K562 (cell line): ENCODE data around the gene ATL2. TPM values are rescaled to one million over a fixed set of nuclear protein-coding genes. Genes with fewer than 3 reads are reported as not detected.

Experiments
- ATAC-seq: fragments of 200-7000 bp; cut with Tn5 transposase; 3 replicates; pipeline ENCODE4 v1.9.1; 2020; ENCODE audit warnings: moderate library complexity
- BruUV-seq: library from RNA; stranded (reverse); fragments of 400-500 nt; replicated peaks from 2 replicates; lab custom pipeline; 2021; lab: Mats Ljungman, UMichigan
- CTCF ChIA-PET: fragments of 300-600 bp; formaldehyde crosslinking; extraction: SDS; loops from one replicate; lab custom pipeline; 2021; ENCODE audit warnings: low intra/inter-chr PET ratio; lab: Yijun Ruan, JAX
- POLR2A ChIA-PET: fragments of 300-600, 350-650 bp; sonication (Branson Sonifier 250); formaldehyde crosslinking; extraction: SDS; loops from one replicate; lab custom pipeline; 2021; ENCODE audit warnings: antibody characterized with exemption, inconsistent platforms; lab: Yijun Ruan, JAX
- DNase-seq, 4 experiments: peaks; one replicate each; pipeline versions ENCODE4 v3.0.0 to v3.0.0-alpha.2; 2011 to 2018; ENCODE audit warnings: low spot score in 3 of 4, mixed read lengths in 3 of 4; ENCODE audit errors: extremely low read depth in 1 of 4
- FAIRE-seq: peaks from 2 replicates; lab custom pipeline; 2011; peaks lifted over from hg19 to GRCh38; lab: Jason Lieb, UNC
- H2AFZ ChIP-seq: 2 replicates; pipeline ENCODE4 v1.6.0; 2011; ENCODE audit warnings: low read depth, low read length, control low read depth, inconsistent platforms
- H3K27ac ChIP-seq: fragments of 200-600 bp; 3 replicates; pipeline ENCODE4 v1.8.0; 2011; ENCODE audit warnings: low read depth, mild to moderate bottlenecking, control low read depth, inconsistent platforms, low read length, moderate library complexity, mixed read lengths; ENCODE audit errors: extremely low read depth
- H3K27me3 ChIP-seq, 2 experiments: fragments of 300-600 bp in 1 of 2; 2 replicates in 1 of 2; 3 replicates in 1 of 2; pipeline versions ENCODE4 v1.6.0 to v1.8.0; 2011; ENCODE audit warnings: inconsistent platforms in 2 of 2, low read length in 2 of 2, mild to moderate bottlenecking in 1 of 2, mixed read lengths in 1 of 2, moderate library complexity in 1 of 2; ENCODE audit not compliant: control insufficient read depth in 2 of 2, insufficient read depth in 2 of 2
- H3K36me3 ChIP-seq: fragments of 300-600 bp; 3 replicates; pipeline ENCODE4 v1.8.0; 2011; ENCODE audit warnings: mild to moderate bottlenecking, low read length, inconsistent platforms; ENCODE audit not compliant: control insufficient read depth, insufficient read depth
- H3K4me1 ChIP-seq, 2 experiments: fragments of 200-600 bp in 1 of 2; replicated peaks in 1 of 2; 2 replicates in 1 of 2; 3 replicates in 1 of 2; pipeline versions ENCODE4 v1.5.1 to v1.8.0; 2011; ENCODE audit warnings: inconsistent platforms in 2 of 2, low read length in 2 of 2, mild to moderate bottlenecking in 1 of 2, mixed read lengths in 1 of 2, moderate library complexity in 1 of 2; ENCODE audit not compliant: control insufficient read depth in 2 of 2, insufficient read depth in 2 of 2
- H3K4me2 ChIP-seq: 2 replicates; pipeline ENCODE4 v1.6.1; 2011; ENCODE audit warnings: low read length, control low read depth, inconsistent platforms, mixed read lengths; ENCODE audit not compliant: insufficient read depth
- H3K4me3 ChIP-seq: fragments of 200-600 bp; sonication (generic), shearing (Covaris generic); 2 replicates; pipeline ENCODE4 v1.5.1; 2016; ENCODE audit warnings: control low read depth, inconsistent platforms
- H3K79me2 ChIP-seq: fragments of 200-600 bp; 3 replicates; pipeline ENCODE4 v1.8.0; 2011; ENCODE audit warnings: low read length, inconsistent platforms; ENCODE audit not compliant: control insufficient read depth, insufficient read depth
- H3K9ac ChIP-seq, 2 experiments: 2 replicates each; pipeline versions ENCODE4 v1.6.0 to v1.6.1; 2011; ENCODE audit warnings: low read depth in 2 of 2, low read length in 2 of 2, control low read depth in 1 of 2, inconsistent platforms in 1 of 2, mild to moderate bottlenecking in 1 of 2, mixed read lengths in 1 of 2; ENCODE audit not compliant: insufficient read depth in 1 of 2
- H3K9me1 ChIP-seq: one replicate; pipeline ENCODE4 v1.6.0; 2011; ENCODE audit warnings: inconsistent platforms, mild to moderate bottlenecking, low read length, moderate library complexity; ENCODE audit not compliant: control insufficient read depth, insufficient read depth
- H3K9me3 ChIP-seq: replicated peaks from 2 replicates; pipeline ENCODE4 v1.5.1; 2011; ENCODE audit warnings: low read depth, low read length, inconsistent platforms; ENCODE audit not compliant: control insufficient read depth, insufficient read depth
- H4K20me1 ChIP-seq: replicated peaks from 2 replicates; pipeline ENCODE4 v1.6.1; 2011; ENCODE audit warnings: low read length, inconsistent platforms, mixed read lengths; ENCODE audit not compliant: control insufficient read depth, insufficient read depth
- E2F8 ChIP-seq: fragments of 450-650 bp; IDR thresholded peaks from 2 replicates; pipeline ENCODE4 v1.7.1; 2018; ENCODE audit warnings: mild to moderate bottlenecking, low read depth; ENCODE audit not compliant: partially characterized antibody
- KAT2B ChIP-seq: IDR thresholded peaks from one replicate; pipeline ENCODE4 v1.6.1; 2012; ENCODE audit warnings: low read depth, mild to moderate bottlenecking, control low read depth, inconsistent platforms, low read length, moderate library complexity
- NFYB ChIP-seq: IDR thresholded peaks from 2 replicates; pipeline ENCODE4 v1.6.1; 2011; ENCODE audit warnings: mild to moderate bottlenecking, moderate library complexity; ENCODE audit not compliant: insufficient read length; ENCODE audit errors: extremely low read depth
- SNAPC5 ChIP-seq: fragments of 250-450 bp; sonication (Bioruptor Pico); IDR thresholded peaks from 2 replicates; pipeline ENCODE4 v1.8.0; 2021; ENCODE audit warnings: moderate library complexity, mild to moderate bottlenecking, inconsistent platforms
- WGBS: fragments of 100-300 bp; shearing (Covaris generic); methylation state at CpG from one replicate; pipeline ENCODE4 v1.1.6; 2016; ENCODE audit warnings: low coverage, mixed read lengths; ENCODE audit not compliant: insufficient coverage; ENCODE audit errors: missing lambda C conversion rate; 5-methylcytosine and 5-hydroxymethylcytosine counted together
- in situ Hi-C: fragments of 300-500 bp; cut with MboI; formaldehyde crosslinking; loops from 4 replicates; pipeline ENCODE4 v1.15.0; 2018; ENCODE audit warnings: inconsistent platforms, mixed read lengths
- intact Hi-C: fragments of 100-400 bp; cut with micrococcal nuclease; formaldehyde crosslinking; loops from 2 replicates; pipeline ENCODE4 v1.14.2; 2022
- polyA plus RNA-seq, 8 experiments: library from polyadenylated mRNA; depleted of rRNA in 4 of 8; stranded (reverse) in 5 of 8; unstranded in 3 of 8; fragments of >200 nt; fragmentation: Nextera tagmentation in 2 of 8; fragmentation: Illumina TruSeq in 1 of 8; extraction: Ambion mirVana in 2 of 8; extraction: Trizol in 1 of 8; gene quantifications; 2 replicates each; pipeline versions ENCODE4 v1.2.1 to v1.2.3, GENCODE V29; 2011 to 2014; ENCODE audit warnings: inconsistent platforms in 1 of 8, missing spikeins in 1 of 8
- total RNA-seq, 7 experiments: library from RNA; depleted of rRNA in 6 of 7; stranded (reverse); fragments of >200 nt in 6 of 7; fragmentation: Illumina TruSeq in 2 of 7; extraction: Trizol in 2 of 7; gene quantifications; 2 replicates each; pipeline versions ENCODE4 v1.2.1 to v1.2.3, GENCODE V29; 2011 to 2021; ENCODE audit warnings: low replicate concordance in 1 of 7

Gene ATL2
- total and polyA plus RNA-seq, 9 of the 15 experiments (the other 6 are each of a cell fraction or from before 2014, with no cell fraction given), result 12.0 to 80.8 (median 70.2) TPM

- TF ChIP-seq NFYB (no peak), KAT2B (no peak)
- TF ChIP-seq, all 486 proteins: peak for 0
Measured at GRCh38 chr2:38248255-38248654, 128.8 kb downstream of the ATL2 start (continued).

- TF ChIP-seq SNAPC5 (CRISPR knock-in tag) (no peak), E2F8 (no peak)
- POLR2A ChIA-PET, result interaction anchor here (1.2 kb wide), 1 partner anchor 9 kb away, joined by 6 read pairs; no protein-coding TSS in a partner anchor
Measured at GRCh38 chr2:38246105-38246504, 131.0 kb downstream of the ATL2 start.

More at GRCh38 chr2:38246105-38246504, 131.0 kb downstream of the ATL2 start:
- no TSS peak for BruUV-seq
- WGBS, result 2% methylated on average over 3 of the region's 3 CpGs
- Histone ChIP-seq H3K36me3 (no peaks in the 10 kb centered on the region), H3K4me2 (no peak overlapping the region), H3K4me3 (no peak overlapping the region), H3K9me1 (no peaks in the 10 kb centered on the region), H3K27ac (no peak overlapping the region), H3K9ac (no peak overlapping the region), H3K27me3 (peaks cover 12 to 22% of the 10 kb centered on the region in 2 experiments), H4K20me1 (no peaks in the 10 kb centered on the region), H2AFZ (no peak overlapping the region), H3K4me1 (no peaks in the 10 kb centered on the region), H3K9me3 (no peaks in the 10 kb centered on the region), H3K79me2 (no peaks in the 10 kb centered on the region)
- CTCF ChIA-PET, result no interaction called here
- intact Hi-C loops, result no loop called here
- no peak for ATAC-seq
- in situ Hi-C loops, result no loop called here
- no peak for DNase-seq
- FAIRE-seq, result no peak
